KMS-11 (cell line): ENCODE data around the gene PGLYRP4.
"Not testable (repeated sequence)": the region's sequence is repeated elsewhere in the genome, so short reads cannot be mapped to it uniquely, and the experiment has no call there.

ENCODE experiments used
- H2AFZ ChIP-seq: fragments of 200-600 bp; sonication (generic); 2 replicates; pipeline ENCODE4 v1.6.1; 2016; ENCODE audit warnings: antibody characterized with exemption, mixed run types, low read depth
- H3K27ac ChIP-seq: fragments of 200-600 bp; sonication (generic); 2 replicates; pipeline ENCODE4 v1.6.1; 2016; ENCODE audit warnings: mild to moderate bottlenecking, mixed run types
- H3K27me3 ChIP-seq: fragments of 200-600 bp; sonication (generic); 2 replicates; pipeline ENCODE4 v1.6.1; 2017; ENCODE audit warnings: mild to moderate bottlenecking, low read depth, mixed run types, moderate library complexity; ENCODE audit not compliant: insufficient read depth
- H3K36me3 ChIP-seq: fragments of 200-600 bp; sonication (generic); 2 replicates; pipeline ENCODE4 v1.6.1; 2017; ENCODE audit warnings: mild to moderate bottlenecking, mixed run types; ENCODE audit not compliant: insufficient read depth
- H3K4me1 ChIP-seq: fragments of 200-600 bp; sonication (generic); 2 replicates; pipeline ENCODE4 v1.6.1; 2016; ENCODE audit warnings: mild to moderate bottlenecking, low read depth, mixed run types; ENCODE audit not compliant: poor library complexity, severe bottlenecking
- H3K4me2 ChIP-seq: fragments of 200-600 bp; sonication (generic); 2 replicates; pipeline ENCODE4 v1.7.0; 2016; ENCODE audit warnings: mild to moderate bottlenecking, mixed run types
- H3K4me3 ChIP-seq: fragments of 200-600 bp; sonication (generic); IDR thresholded peaks from 2 replicates; pipeline ENCODE4 v1.6.1; 2017; ENCODE audit warnings: low read depth, low read length, mixed read lengths; ENCODE audit not compliant: insufficient read depth
- H3K79me2 ChIP-seq: fragments of 200-600 bp; sonication (generic); 2 replicates; pipeline ENCODE4 v1.6.1; 2016; ENCODE audit warnings: low read depth, mixed run types; ENCODE audit not compliant: insufficient read depth
- H3K9ac ChIP-seq: fragments of 200-600 bp; sonication (generic); 2 replicates; pipeline ENCODE4 v1.6.1; 2016; ENCODE audit warnings: mild to moderate bottlenecking, mixed run types
- H4K20me1 ChIP-seq: fragments of 200-600 bp; sonication (generic); 2 replicates; pipeline ENCODE4 v1.6.1; 2016; ENCODE audit warnings: mild to moderate bottlenecking, mixed run types; ENCODE audit not compliant: insufficient read depth
- CTCF ChIP-seq: fragments of 200-600 bp; sonication (generic); conservative IDR thresholded peaks from 2 replicates; pipeline ENCODE4 v1.6.1; 2017; ENCODE audit warnings: low read depth, mild to moderate bottlenecking, antibody characterized with exemption, low read length, moderate library complexity, mixed read lengths

PGLYRP4 gene

GRCh38 chr1:153324912-153325311, 23.7 kb downstream of the PGLYRP4 start:
- Histone ChIP-seq H4K20me1 (no peaks in the 10 kb centered on the region), H3K36me3 (no peaks in the 10 kb centered on the region), H3K4me3 (no peak overlapping the region), H3K27ac (no peak overlapping the region), H2AFZ (no peak overlapping the region), H3K27me3 (no peaks in the 10 kb centered on the region), H3K79me2 (no peaks in the 10 kb centered on the region), H3K9ac (no peak overlapping the region), H3K4me1 (no peaks in the 10 kb centered on the region), H3K4me2 (no peak overlapping the region)
- no peak for TF ChIP-seq CTCF

- H3K27ac ChIP-seq: no peak overlapping the region
- TF ChIP-seq CTCF: no peak
- H4K20me1 ChIP-seq: no peaks in the 10 kb centered on the region
- H3K4me1 ChIP-seq: no peaks in the 10 kb centered on the region
- H3K4me3 ChIP-seq: no peak overlapping the region
- H3K27me3 ChIP-seq: no peaks in the 10 kb centered on the region
- no peaks in the 10 kb centered on the region for H3K79me2 ChIP-seq
- H3K36me3 ChIP-seq: no peaks in the 10 kb centered on the region
- no peak overlapping the region for H3K9ac ChIP-seq
- H2AFZ ChIP-seq: no peak overlapping the region
- no peak overlapping the region for H3K4me2 ChIP-seq
Measured at GRCh38 chr1:153322568-153322967, 26.1 kb downstream of the PGLYRP4 start.

- not testable (repeated sequence) for H4K20me1 ChIP-seq, H3K27me3 ChIP-seq, H3K79me2 ChIP-seq, H3K36me3 ChIP-seq, H2AFZ ChIP-seq, H3K27ac ChIP-seq, H3K4me2 ChIP-seq, H3K9ac ChIP-seq, H3K4me1 ChIP-seq, H3K4me3 ChIP-seq
Measured at GRCh38 chr1:153318145-153318544, 30.5 kb downstream of the PGLYRP4 start.

GRCh38 chr1:153316013-153316412, 32.6 kb downstream of the PGLYRP4 start:
- not testable (repeated sequence) for H3K79me2 ChIP-seq, H3K4me2 ChIP-seq, H4K20me1 ChIP-seq, H3K36me3 ChIP-seq, H3K27me3 ChIP-seq, H3K4me3 ChIP-seq, H3K4me1 ChIP-seq, H3K9ac ChIP-seq, H2AFZ ChIP-seq, H3K27ac ChIP-seq

GRCh38 chr1:153314388-153314787, 34.3 kb downstream of the PGLYRP4 start:
- not testable (repeated sequence) for H3K4me1 ChIP-seq, H3K9ac ChIP-seq, H3K4me2 ChIP-seq, H3K79me2 ChIP-seq, H3K27me3 ChIP-seq, H3K36me3 ChIP-seq, H4K20me1 ChIP-seq, H3K27ac ChIP-seq, H3K4me3 ChIP-seq, H2AFZ ChIP-seq

GRCh38 chr1:153313288-153313687, 35.4 kb downstream of the PGLYRP4 start:
- Histone ChIP-seq H3K27me3 (no peaks in the 10 kb centered on the region), H3K79me2 (no peaks in the 10 kb centered on the region)
- TF ChIP-seq CTCF: no peak

More at GRCh38 chr1:153313288-153313687, 35.4 kb downstream of the PGLYRP4 start:
- Histone ChIP-seq H3K27ac (no peak overlapping the region), H3K4me3 (no peak overlapping the region), H2AFZ (no peak overlapping the region), H3K36me3 (no peaks in the 10 kb centered on the region), H4K20me1 (no peaks in the 10 kb centered on the region), H3K4me1 (no peaks in the 10 kb centered on the region), H3K4me2 (no peak overlapping the region), H3K9ac (no peak overlapping the region)
